SU-DHL-6 (cell line): Measurements from ENCODE around the gene SMOC1.

Source experiments
- H2AFZ ChIP-seq: fragments of 200-600 bp; sonication (generic); 2 replicates; pipeline ENCODE4 v1.6.1; 2014; ENCODE audit warnings: low read depth, mild to moderate bottlenecking, moderate library complexity, mixed read lengths, antibody characterized with exemption, low read length; ENCODE audit not compliant: severe bottlenecking
- H3F3A ChIP-seq: fragments of 200-600 bp; shearing (Covaris generic); 2 replicates; pipeline ENCODE4 v1.6.0; 2016; ENCODE audit warnings: antibody characterized with exemption, mild to moderate bottlenecking; ENCODE audit not compliant: insufficient read depth
- H3K27ac ChIP-seq: fragments of 200-600 bp; sonication (generic); 2 replicates; pipeline ENCODE4 v1.5.1; 2016; ENCODE audit warnings: low read depth, mild to moderate bottlenecking, low read length, moderate library complexity, mixed read lengths
- H3K27me3 ChIP-seq: fragments of 200-600 bp; sonication (generic), shearing (Covaris generic); 2 replicates; pipeline ENCODE4 v1.6.0; 2014; ENCODE audit warnings: mild to moderate bottlenecking, low read length
- H3K36me3 ChIP-seq: fragments of 200-600 bp; sonication (generic); 2 replicates; pipeline ENCODE4 v1.6.1; 2014; ENCODE audit warnings: mild to moderate bottlenecking, low read length, mixed read lengths
- H3K4me2 ChIP-seq: fragments of 300-600, 200-600 bp; shearing (Covaris generic), sonication (generic); 2 replicates; pipeline ENCODE4 v1.6.0; 2014; ENCODE audit warnings: low read length, low read depth, mild to moderate bottlenecking; ENCODE audit not compliant: poor library complexity, severe bottlenecking
- H3K4me3 ChIP-seq: fragments of 200-600 bp; sonication (generic); 2 replicates; pipeline ENCODE4 v1.5.1; 2014; ENCODE audit warnings: antibody characterized with exemption, low read length, mild to moderate bottlenecking, mixed read lengths; ENCODE audit not compliant: insufficient read depth, poor library complexity, severe bottlenecking
- H3K79me2 ChIP-seq: fragments of 200-600 bp; sonication (generic); 2 replicates; pipeline ENCODE4 v1.6.1; 2014; ENCODE audit warnings: mild to moderate bottlenecking, low read length, moderate library complexity; ENCODE audit not compliant: insufficient read depth
- H3K9ac ChIP-seq: fragments of 200-600 bp; sonication (generic); 2 replicates; pipeline ENCODE4 v1.7.0; 2014; ENCODE audit warnings: mild to moderate bottlenecking, low read length
- H3K9me2 ChIP-seq: fragments of 200-600 bp; sonication (generic); replicated peaks from 2 replicates; pipeline ENCODE4 v1.6.1; 2014; ENCODE audit warnings: low read length; ENCODE audit not compliant: insufficient read depth
- H3K9me3 ChIP-seq: fragments of 200-600 bp; sonication (generic); 2 replicates; pipeline ENCODE4 v1.6.1; 2014; ENCODE audit warnings: low read length, mixed read lengths; ENCODE audit not compliant: insufficient read depth
- H4K20me1 ChIP-seq: fragments of 200-600 bp; sonication (generic); 2 replicates; pipeline ENCODE4 v1.6.1; 2014; ENCODE audit warnings: low read depth, mild to moderate bottlenecking, antibody characterized with exemption, low read length, moderate library complexity, mixed read lengths
- CTCF ChIP-seq: fragments of 200-600 bp; sonication (generic); IDR thresholded peaks from one replicate; pipeline ENCODE4 v1.5.1; 2017; ENCODE audit warnings: antibody characterized with exemption, mild to moderate bottlenecking, low read length, moderate library complexity; ENCODE audit not compliant: insufficient read depth, poor library complexity, severe bottlenecking
- EZH2phosphoT487 ChIP-seq: fragments of 200-600 bp; sonication (generic), shearing (Covaris generic); conservative IDR thresholded peaks from 2 replicates; pipeline ENCODE4 v1.6.1; 2018; ENCODE audit warnings: mild to moderate bottlenecking, antibody characterized with exemption, low read length, moderate library complexity, mixed read lengths

SMOC1 gene

DNA sequence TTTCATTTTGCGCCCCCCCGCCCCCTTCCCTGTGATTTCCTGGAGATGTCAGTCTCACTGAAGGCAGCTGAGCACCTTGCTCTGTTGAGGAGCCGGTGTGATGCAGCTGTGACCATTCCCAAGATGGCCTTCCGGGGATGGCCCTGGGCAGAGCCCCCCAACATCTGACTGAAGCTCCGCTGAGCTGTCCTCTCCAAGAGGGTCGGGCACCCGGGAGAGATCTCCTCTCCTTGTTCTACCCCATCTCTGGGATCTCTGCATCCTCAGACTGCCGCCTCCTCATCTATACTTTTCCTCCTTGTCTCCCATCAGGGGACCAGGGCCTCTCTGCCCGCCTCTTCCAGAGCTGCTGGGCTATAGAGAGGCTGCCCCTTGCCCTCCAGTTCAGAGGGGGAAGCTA lies 965 bp upstream of the SMOC1 start:
- H3F3A ChIP-seq, result no peaks in the 10 kb centered on the region
- TF ChIP-seq EZH2phosphoT487 (no peak), CTCF (no peak)
- no peaks in the 10 kb centered on the region for H3K9me3 ChIP-seq
- H3K36me3 ChIP-seq, result no peaks in the 10 kb centered on the region
- no peak overlapping the region for H3K4me3 ChIP-seq
- H3K27me3 ChIP-seq, result 0 out of 2 replicates have a peak, but pooled peaks cover 4% of the 10 kb centered on the region
- no peak overlapping the region for H2AFZ ChIP-seq
- H4K20me1 ChIP-seq, result no peaks in the 10 kb centered on the region
- no peak overlapping the region for H3K4me2 ChIP-seq
- H3K79me2 ChIP-seq, result no peaks in the 10 kb centered on the region
- no peaks in the 10 kb centered on the region for H3K9me2 ChIP-seq
- H3K9ac ChIP-seq, result no peak overlapping the region
- H3K27ac ChIP-seq, result no peak overlapping the region

DNA sequence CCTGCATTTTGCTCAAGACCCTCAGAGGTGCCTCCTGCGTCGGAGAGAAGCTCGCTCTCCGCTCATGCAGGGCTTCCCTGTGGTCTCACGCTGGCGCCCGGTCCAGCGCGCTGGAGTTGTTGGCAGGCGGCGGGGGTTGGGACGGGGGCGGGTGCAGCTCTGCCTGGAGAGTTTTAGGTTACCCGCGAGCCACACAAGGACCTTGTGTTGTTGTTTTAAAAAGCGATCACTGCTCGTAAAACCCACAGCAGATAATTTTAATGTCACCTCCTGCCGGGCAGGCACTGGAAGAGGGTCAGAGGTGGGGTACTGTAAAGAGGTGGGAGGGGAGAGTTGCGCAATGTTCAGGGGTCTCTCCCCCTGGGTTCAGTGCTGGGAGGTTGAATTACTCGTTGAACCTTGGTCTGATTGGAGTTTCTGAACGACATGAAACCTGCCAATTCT lies 850 bp downstream of the SMOC1 start:
- Histone ChIP-seq H3K79me2 (no peaks in the 10 kb centered on the region), H3K9me2 (no peaks in the 10 kb centered on the region), H3K27ac (no peak overlapping the region), H3K27me3 (0 out of 2 replicates have a peak, but pooled peaks cover 4% of the 10 kb centered on the region), H3K9me3 (no peaks in the 10 kb centered on the region), H3K4me2 (no peak overlapping the region), H3K36me3 (no peaks in the 10 kb centered on the region), H2AFZ (no peak overlapping the region), H4K20me1 (no peaks in the 10 kb centered on the region), H3K9ac (no peak overlapping the region), H3F3A (no peaks in the 10 kb centered on the region), H3K4me3 (no peak overlapping the region)
- TF ChIP-seq CTCF (no peak), EZH2phosphoT487 (no peak)

DNA sequence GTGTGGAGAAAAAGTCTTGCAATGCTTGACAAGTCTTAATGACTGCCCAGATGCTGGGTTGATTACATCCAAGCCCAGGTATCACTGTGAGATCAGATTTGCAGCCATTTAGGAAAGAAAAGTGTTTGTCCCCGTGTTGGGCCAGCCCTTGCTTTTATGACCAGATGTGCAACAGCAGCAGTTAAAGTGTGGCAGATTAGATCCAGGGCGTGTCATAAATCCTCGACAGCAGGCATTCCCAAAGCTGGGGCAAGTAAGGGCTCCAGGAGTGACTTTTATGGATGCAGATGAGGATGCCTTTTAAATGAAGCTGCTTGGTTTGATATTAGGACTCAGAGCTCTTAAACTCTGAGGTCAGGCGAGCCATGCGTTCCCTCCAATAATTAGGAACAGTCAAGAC lies 1.7 kb downstream of the SMOC1 start:
- Histone ChIP-seq H3K79me2 (no peaks in the 10 kb centered on the region), H3K4me2 (no peak overlapping the region), H3K27me3 (0 out of 2 replicates have a peak, but pooled peaks cover 4% of the 10 kb centered on the region), H2AFZ (no peak overlapping the region), H3K27ac (no peak overlapping the region), H3K9me2 (no peaks in the 10 kb centered on the region), H3K9ac (no peak overlapping the region), H3F3A (no peaks in the 10 kb centered on the region), H3K9me3 (no peaks in the 10 kb centered on the region), H4K20me1 (no peaks in the 10 kb centered on the region), H3K36me3 (no peaks in the 10 kb centered on the region), H3K4me3 (no peak overlapping the region)
- no peak for TF ChIP-seq CTCF
- no peak for TF ChIP-seq EZH2phosphoT487
